GM21526 (cell line): ENCODE results near the gene PRDM16.

Experiments used
- ATAC-seq: cut with Tn5 transposase; IDR thresholded peaks from one replicate; pipeline ENCODE4 v1.9.1; 2021; ENCODE audit warnings: moderate library complexity; ENCODE audit not compliant: unreplicated experiment, low FRiP score

The PRDM16 gene

DNA sequence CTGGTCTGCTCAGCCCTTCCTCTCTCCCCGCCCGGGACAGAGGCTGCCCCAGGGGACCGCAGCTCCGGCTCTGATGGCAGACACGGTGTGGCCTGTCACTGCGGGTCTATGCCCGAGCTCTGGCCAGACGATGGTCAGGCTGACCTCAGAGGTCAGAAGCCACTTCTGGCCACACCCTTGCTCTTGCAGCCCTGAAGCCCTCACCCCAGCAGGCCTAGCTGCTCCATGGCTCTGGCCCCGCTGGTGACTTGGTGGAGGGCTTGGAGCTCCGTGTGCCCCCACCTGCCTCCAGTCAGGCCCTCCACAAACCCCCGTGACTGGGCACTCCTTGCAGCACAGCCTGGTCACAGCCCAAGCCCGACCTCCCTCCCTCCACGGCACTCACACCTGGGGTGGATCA lies 47.6 kb downstream of the PRDM16 start:
- no peak for ATAC-seq

DNA sequence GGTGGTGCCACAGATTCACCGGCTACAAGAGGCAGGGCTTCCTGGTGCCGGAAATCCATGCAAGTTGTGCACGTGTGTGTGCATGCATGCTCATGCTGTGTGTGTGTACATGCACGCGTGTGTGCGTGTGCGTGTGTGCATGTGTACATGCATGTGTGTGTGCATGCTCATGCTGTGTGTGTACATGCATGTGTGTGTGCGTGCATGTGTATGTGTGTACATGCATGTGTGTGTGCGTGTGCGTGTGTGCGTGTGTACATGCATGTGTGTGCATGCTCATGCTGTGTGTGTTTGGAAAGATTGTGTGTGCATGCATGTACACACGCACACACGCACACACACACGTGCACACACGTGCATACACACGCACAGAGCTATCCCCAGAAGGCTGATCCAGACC lies 48.9 kb downstream of the PRDM16 start:
- ATAC-seq: no peak

DNA sequence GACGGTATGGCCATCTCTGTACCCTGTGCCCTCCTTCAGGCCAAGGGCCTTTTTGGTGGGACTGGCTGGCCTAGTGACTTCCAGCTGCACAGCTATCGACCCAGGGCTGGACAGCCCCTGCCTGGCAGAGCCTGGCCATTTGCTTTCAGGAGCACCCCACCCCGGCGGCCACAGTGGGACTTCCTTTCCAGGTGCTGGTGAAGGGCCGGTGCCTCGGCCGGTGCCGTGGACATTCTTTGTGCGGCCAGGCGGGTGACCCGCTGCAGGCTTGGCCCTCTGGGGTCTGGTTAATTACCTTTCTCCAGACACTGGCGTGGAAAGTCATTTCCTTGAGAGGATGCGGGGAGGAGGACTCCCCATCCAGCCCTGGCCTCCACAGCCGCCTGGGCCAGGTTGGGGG lies 50.1 kb downstream of the PRDM16 start:
- no peak for ATAC-seq

DNA sequence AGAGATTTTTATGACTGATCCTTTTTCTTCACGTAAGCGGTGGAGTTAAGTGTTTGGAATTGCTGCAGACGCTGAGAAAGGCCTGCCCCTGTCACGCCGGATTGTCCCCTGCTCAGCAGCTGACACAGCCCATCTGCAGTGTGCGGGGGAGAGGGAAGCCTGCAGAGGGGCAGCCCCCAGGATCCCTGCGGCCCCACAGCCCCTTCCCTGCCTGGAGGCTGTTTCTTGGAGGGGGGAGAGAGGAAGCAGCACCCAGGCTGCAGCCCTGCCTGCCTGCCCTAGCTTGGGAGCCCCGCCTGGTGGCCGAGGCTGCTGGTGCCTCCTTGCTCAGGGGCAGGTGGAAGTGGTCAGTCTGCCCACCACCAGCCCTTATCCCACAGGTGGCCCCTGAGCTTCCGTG lies 50.7 kb downstream of the PRDM16 start:
- ATAC-seq: no peak

DNA sequence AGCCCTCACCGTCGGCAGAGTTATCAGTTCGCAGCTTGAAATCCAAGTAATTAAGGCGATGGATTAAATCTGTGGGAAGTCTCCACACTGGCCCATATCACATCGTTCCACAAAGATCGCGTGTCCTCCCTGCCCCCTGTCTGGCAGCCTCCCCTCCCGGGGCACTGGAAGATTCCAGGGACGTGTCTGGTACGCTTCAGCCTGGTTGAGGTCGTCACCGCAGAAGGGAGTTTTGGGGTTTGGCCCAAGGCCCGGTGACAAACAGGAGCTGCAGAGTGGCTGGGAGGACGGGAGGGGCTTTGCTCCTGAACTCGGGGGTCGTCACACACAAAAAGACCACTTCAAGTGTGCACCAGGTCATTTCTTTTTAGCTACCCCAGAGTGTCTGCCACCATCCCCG lies 51.1 kb downstream of the PRDM16 start:
- ATAC-seq: no peak

DNA sequence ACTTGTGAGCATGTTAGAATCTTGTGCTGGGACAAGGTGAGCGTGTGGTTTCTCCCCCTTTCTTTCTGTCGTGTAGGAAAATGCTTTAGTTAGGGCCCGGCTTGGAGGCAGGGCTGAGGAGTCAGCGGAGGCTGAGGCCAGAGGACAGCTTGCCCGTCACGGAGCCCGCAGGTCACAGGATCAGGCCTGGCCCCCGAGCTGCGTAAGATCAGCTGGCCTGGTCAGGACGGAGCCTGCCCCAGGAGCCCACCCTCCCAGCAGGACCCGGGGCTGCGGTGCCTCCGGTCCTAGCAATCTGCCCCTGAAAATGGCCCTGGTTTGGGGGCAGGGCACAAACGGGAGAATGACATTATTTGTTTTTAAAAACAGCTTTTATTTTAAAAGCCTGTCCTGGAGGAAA lies 52.0 kb downstream of the PRDM16 start:
- no peak for ATAC-seq

DNA sequence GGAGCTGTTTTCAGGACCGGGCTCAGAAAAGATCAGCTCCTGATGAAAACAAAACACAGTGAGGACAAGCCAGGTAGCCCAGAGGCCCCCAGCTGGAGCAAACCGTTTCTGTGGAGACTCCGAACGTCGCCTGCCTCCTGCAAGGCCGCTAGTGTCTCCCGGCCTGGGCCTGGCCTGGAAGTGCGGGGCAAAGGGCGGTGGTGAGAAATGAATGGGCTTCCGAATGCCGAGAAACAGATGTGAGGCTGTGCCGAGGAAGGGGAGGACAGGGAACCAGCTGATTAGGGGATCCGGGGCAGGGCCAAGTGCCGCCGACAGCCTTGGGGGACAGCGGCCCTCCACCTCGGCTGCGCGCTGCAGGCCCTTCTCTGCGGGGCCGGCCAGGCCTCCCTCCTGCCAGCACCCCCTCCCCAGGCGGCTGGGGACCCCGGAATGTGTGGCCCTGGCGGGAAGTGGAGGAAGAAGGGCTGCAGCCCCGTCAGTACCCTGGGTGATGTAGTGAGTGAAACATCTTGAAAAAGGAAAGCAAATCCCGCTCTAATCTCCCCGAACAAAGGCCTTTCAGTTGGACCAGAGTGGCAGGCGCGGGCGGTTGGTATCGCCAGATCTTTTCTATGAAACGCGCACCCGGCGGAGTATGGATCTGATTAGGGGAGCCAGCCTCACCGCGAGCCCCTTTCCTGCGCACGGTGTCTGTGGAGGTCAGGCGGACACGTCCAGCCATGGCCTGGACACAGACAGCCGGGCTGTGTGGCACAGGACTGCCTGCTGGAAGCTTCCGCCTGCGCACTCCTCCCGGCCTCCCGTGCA lies 52.6 kb downstream of the PRDM16 start:
- no peak for ATAC-seq

DNA sequence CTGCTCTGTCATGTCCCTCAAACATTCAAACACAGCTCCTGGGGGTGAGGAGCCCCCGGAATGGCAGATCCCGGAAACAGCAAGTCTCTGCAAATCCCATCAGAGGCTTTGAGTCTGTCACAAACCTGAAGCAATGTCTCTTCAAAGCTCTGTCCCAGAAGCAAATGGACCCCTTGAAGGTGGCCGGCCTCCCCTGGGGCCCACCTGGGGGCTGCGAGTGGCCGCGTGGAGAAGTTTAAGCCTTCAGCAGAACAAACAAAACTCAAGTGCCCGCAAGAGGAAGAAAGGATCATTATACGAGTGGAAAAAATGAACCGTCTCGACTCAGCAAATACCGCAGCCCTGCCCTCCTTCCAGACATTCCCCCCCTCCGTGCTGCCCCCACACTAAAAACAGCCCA lies 53.3 kb downstream of the PRDM16 start:
- ATAC-seq: no peak

DNA sequence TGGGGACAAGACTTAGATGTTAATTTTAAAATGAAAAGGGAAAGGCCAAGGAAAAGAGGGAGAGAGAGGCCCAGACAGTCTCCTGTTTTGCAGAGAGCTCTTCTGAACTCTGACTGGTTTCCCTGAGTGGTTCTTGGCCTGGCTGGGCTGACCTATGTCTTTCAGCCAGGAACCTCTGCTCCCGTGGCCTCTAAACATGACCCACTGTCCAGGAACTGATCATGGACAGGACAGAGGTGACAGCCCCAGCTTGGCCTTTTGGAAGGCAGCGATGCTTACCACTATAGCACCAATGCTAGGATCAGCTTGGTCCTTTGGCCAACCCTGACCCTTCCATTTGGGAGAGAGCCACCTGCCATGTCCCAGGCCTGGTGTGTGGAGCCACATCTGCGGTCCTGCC lies 55.2 kb downstream of the PRDM16 start:
- no peak for ATAC-seq

DNA sequence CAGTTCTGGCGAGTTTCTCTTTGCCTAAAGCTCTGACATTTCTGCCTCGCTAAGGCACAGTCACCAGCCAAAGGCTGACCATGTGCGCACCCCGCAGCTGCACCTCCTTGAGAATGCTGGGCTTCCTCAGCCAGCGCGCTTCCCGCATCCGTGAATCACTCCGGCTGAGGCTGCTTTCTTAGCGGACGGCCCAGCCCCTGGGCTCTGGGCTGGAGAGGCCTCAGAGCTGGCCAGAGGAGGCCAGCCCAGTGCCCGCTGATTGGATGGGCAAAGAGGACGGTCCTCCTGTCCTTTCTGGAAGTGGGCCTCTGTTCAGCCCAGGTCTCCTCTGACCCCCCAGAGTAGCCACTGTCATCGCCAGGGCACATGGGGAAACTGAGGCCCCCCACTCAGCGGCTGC lies 56.1 kb downstream of the PRDM16 start:
- ATAC-seq: no peak

DNA sequence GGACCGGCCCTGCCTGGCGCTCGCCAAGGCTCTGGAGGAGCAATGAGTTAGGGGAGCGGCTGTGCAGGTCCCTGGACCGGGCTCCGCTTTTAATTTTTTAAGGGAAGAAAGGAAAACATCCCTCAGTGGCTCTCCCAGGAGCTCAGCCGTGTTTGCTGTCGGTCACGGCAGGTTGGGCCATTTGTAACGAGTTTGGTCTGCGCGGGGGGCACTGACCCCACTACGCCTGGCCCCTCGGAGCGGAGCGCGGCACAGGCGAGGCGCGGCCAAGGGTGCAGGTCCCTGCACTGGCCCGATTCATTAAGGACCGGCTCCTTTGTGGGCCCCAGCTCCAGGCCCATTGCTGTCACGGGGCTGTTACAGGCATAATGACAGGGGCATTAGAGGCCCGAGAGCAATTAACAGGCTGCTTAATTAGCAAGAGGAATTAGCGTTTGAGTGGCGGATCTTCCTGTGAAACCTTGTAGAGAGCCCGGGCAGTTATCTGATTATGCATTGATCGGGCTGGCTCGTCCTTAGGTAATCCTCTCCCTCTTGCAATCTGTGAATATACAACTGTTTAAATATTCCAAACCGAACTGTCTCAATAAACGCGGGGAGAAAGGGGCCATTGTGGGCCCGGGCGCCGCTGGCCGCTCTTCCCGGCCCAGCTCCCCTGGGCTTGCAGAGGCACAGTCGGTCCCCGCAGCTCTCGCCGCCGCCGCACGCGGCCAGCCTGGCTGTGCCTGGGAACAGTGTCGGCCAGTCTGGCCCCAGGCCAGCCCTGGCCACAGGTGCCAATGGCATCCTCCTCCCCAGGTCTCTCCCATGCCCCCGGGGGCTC lies 56.8 kb downstream of the PRDM16 start:
- no peak for ATAC-seq

DNA sequence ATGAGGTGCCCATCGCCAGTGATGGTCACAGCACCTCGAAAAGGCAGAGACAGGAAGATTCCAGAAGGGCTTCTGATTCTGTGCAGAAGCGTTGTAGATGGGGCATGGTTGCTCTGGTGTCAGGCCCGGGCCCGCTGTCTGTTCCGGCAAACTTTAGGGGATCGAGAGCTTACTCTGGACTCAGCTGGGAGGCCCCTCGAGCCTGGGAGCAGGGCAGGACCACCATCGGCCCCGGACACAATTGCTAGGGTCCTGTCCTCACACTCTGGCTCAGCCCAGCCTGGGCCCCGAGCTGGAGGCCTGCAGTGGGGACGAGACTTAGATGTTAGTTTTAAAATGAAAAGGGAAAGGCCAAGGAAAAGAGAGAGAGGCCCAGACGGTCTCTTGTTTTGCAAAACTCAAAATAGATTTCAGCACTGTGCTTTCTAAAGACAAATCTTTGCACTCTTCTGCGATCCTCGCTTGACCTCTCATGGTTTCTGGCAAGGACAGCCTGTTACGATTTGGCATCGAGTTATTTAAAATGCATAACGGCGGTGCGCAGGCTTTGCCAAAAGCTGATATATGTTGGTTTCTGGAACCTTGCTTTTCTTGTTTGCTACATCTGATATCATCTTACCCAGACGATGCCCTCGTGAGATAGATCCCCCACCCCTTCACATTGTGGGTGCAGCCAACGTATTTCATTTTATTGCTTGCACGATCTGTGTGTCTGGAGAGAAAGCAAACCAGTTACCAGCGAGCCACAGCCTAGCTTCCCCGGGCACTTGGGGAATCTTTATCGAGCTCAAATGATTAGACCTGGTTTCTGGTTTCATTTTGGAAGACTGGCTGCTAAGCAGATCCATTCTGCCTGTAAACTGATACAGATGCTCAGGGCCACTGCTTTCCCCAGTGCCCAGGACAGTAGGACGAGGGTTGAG lies 58.0 kb downstream of the PRDM16 start:
- ATAC-seq: no peak

DNA sequence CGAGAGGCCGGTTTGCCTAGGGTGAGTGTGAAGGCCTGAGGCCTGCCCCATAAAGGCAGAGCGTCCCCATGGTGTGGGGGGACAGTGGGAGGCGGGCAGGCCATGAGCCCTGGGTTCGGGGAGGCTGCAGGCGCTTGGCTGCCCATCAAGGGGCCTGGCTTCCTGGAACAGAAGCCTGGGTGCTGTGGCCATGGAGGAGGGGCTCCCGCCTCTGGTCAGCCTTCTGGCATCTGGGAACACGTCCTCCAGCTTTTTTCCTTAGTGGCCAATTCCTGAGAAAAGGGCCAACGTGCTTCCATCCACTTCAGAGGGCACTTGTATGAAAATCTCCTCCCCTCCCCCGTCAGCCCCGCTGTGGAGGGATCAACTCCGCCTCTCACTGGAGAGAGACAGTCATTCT lies 58.7 kb downstream of the PRDM16 start:
- ATAC-seq: no peak

DNA sequence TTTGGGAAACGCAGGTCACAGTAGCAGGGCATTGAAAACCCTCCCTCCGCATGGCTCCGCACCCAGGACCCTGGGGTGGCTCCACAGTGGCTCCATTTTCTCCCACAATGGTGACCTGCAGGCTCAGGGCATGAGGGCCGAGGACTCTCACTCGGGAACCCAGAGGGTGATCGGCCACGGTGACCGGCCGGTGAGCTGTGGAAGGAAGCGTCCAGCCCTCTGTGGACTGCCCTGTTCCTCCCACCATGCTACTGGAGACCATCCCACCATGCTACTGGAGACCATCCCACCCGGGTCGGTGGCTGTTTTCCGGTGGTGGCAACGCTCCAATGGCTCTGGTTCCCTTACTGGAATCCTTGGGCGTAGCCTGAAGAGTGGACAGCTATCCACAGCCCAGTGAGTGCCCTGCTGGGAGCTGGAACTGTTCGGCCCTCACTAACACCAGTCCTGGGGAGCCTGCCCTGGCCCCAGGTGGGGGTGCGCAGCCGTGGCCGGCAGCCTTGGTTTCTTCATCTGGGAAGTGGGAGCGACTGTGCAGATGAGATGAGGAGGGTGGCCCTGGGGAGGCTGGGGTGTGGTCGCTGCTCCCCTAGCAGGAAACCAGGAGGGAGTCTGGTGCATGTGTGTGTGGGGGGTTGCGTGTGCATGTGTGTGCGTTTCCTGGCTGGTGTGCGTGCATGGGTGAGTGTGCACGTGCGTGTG lies 59.6 kb downstream of the PRDM16 start:
- no peak for ATAC-seq

DNA sequence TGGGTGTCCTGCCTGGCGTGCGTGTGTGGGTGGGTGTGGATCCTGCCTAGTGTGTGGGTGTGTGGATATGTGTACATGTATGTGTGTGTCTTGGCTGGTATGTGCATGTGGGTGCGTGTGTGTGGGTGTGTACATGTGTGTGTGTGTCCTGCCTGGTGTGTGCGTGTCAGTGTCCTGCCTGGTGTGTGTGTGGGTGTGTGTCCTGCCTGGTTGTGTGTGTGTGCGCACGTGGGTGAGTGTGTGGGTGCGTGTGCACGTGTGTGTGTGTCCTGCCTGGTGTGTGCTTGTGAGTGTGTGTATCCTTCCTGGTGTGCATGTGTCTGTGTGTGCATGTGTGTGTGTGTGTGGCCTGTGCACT lies 60.1 kb downstream of the PRDM16 start:
- ATAC-seq: no peak

DNA sequence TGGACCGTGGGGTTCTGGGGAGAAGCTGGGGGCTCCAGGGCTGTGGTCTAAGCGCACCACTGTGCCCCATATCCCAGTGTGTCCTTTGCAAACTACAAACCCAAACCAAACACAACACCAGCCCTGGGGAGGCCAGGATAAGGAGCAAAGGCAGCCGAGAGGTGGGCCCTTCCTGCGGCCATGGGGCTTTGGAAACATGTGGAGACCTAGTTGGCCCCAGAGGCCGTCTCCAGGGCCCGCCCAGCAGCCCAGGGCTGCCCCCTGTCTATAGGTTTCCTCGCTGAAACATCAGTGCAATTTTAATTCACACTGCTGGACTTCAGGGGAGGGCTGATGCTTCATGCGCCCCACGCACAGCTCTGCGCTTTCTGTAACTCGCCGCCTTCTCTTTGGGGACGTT lies 61.3 kb downstream of the PRDM16 start:
- ATAC-seq: no peak

DNA sequence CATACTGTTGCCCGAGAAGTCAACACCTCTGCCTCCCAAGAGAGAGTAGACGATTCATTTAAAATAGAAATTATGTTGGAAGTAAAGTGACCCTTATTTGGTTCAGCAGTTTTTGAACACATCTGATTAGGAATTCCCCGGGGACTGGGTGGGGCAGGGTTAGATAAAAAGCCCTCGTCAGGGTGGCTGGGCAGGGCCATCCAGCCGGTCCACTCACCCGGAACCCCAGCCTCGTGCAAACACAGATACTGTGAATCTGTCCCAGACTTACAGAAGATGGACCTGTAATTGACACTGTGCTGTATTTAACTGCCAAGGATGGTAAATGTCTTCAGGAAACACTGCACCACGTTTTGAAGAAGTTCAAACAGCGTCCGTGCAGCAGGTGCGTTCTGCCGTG lies 63.7 kb downstream of the PRDM16 start:
- no peak for ATAC-seq

DNA sequence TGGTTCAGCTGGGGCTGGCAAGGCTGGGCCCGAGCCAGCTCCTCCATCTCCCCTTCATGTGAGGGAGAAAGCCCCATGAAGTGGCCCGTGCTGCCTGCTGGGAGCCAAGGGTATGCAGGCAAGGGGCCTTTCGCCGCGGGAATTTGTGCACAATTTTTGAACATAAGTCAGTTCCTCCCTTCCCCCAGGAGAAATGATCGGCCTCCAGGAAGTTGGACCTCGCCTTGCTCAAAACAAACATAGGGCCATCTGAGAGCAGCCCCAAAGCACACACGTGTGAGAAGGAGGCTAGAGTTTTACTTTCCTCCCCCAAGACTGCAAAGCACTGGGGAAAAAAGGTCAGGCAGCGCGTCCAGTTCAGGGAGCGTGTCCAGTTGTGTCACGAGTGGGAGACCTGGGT lies 64.7 kb downstream of the PRDM16 start:
- ATAC-seq: no peak

DNA sequence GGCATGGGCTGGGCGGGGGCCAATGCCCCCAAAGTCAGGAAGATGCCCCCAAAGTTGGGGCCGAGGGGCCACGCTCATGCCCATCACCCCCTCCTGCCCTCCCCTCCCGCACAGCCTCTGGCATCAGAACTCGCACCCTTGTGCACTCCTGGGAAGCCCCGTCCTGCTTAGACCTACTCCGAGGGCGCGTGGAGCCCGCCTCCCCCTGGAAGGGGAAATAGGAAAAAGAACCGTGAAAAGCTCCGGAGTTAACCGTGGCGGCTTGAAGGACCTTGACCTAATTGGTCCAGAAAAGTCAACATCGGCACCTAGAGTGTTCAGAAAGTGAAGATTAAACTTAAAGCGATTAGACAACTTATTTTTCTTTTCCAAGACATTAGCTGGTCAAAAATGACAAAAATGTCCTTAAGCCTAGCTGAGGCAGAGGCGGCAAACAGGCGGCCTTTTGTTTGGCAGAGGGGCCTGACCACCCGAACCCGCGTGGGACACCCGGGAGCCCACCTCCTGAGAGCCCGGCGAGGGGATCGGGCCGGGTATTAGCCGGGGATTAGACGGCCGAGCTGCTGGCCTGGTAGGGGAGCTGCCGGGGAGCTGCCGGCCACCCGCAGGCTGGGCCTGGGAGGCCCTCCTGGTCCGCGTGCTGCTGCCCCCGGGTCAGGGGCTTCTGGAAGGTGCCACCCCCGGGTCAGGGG lies 65.5 kb downstream of the PRDM16 start:
- no peak for ATAC-seq
